PFSK-1 (cell line): ENCODE results near the gene KCNQ1.

Experiments used
- FOXP2 ChIP-seq: optimal IDR thresholded peaks from 2 replicates; pipeline ENCODE3; 2011; ENCODE audit warnings: borderline replicate concordance, control low read depth, inconsistent platforms; ENCODE audit not compliant: insufficient read depth; ENCODE audit errors: extremely low read length, extremely low read depth
- POLR2AphosphoS5 ChIP-seq: IDR thresholded peaks from 2 replicates; pipeline ENCODE4 v1.6.1; 2012; ENCODE audit warnings: low read depth, mild to moderate bottlenecking, control low read depth, low read length, moderate library complexity
- SIN3A ChIP-seq: IDR thresholded peaks from 2 replicates; pipeline ENCODE4 v1.6.1; 2012; ENCODE audit warnings: mild to moderate bottlenecking, low read length, moderate library complexity, borderline replicate concordance; ENCODE audit not compliant: insufficient read depth
- TAF1 ChIP-seq: IDR thresholded peaks from 2 replicates; pipeline ENCODE4 v1.6.1; 2012; ENCODE audit warnings: low read length, control low read depth, borderline replicate concordance; ENCODE audit not compliant: insufficient read depth
- TF ChIP-seq, protein P1 (sequence below), 2 experiments: IDR thresholded peaks; 2 replicates each; pipeline versions ENCODE4 v1.6.1 to v1.8.0; 2011 to 2012; ENCODE audit warnings: low read depth in 2 of 2, low read length in 2 of 2, control low read depth in 1 of 2, inconsistent platforms in 1 of 2, mild to moderate bottlenecking in 1 of 2, moderate library complexity in 1 of 2; ENCODE audit not compliant: insufficient read depth in 1 of 2

Gene KCNQ1

DNA sequence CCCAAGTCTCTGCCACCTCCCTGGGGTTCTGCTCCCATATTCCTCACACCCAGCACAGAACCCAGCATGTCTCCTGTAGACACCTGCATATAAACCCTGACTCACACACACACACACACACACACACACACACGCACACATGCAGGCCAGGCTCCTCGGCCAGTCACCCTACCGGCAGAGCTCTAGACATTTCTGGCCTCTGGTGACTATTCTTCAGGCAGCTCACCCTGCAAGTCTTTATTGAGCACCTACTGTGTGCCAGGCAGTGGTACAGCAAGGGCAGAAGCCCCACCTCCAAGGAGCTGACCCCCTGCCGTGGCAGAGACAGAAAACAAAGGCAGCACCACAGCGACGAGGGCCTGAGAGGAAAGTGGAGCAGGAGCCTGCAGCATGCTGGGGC, 390.5 kb downstream of the KCNQ1 start:
- TF ChIP-seq, protein P1, sequence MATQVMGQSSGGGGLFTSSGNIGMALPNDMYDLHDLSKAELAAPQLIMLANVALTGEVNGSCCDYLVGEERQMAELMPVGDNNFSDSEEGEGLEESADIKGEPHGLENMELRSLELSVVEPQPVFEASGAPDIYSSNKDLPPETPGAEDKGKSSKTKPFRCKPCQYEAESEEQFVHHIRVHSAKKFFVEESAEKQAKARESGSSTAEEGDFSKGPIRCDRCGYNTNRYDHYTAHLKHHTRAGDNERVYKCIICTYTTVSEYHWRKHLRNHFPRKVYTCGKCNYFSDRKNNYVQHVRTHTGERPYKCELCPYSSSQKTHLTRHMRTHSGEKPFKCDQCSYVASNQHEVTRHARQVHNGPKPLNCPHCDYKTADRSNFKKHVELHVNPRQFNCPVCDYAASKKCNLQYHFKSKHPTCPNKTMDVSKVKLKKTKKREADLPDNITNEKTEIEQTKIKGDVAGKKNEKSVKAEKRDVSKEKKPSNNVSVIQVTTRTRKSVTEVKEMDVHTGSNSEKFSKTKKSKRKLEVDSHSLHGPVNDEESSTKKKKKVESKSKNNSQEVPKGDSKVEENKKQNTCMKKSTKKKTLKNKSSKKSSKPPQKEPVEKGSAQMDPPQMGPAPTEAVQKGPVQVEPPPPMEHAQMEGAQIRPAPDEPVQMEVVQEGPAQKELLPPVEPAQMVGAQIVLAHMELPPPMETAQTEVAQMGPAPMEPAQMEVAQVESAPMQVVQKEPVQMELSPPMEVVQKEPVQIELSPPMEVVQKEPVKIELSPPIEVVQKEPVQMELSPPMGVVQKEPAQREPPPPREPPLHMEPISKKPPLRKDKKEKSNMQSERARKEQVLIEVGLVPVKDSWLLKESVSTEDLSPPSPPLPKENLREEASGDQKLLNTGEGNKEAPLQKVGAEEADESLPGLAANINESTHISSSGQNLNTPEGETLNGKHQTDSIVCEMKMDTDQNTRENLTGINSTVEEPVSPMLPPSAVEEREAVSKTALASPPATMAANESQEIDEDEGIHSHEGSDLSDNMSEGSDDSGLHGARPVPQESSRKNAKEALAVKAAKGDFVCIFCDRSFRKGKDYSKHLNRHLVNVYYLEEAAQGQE (IDR thresholded peaks at IDR 0.05; ENCODE audit: insufficient read depth in 1 of 2, low read depth in 2 of 2, low read length in 2 of 2) = no peak
- TF ChIP-seq FOXP2 (no peak), POLR2AphosphoS5 (no peak), TAF1 (no peak), SIN3A (no peak)

DNA sequence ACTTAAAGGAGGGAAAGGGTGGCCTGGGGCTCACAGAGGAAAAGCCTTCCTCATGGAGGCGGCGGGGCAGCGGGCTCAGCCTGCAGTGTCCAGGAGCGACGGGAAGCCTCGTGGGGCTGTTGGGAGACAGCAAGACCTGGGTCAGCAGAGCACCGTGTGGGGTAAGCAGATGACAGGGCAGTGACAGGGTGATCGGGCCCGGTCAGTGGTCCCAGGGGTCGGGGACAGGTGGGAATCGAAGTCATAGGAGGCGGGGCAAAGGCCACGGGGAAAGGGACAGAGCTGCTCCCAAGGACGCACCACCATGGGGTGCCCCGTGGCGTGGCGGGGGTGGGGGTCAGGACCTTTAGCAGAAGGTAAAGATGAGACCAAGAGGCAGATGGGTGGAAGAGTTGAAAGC, 390.9 kb downstream of the KCNQ1 start:
- no peak for TF ChIP-seq SIN3A
- no peak for TF ChIP-seq TAF1
- TF ChIP-seq FOXP2 = no peak
- TF ChIP-seq, protein P1 (IDR thresholded peaks at IDR 0.05; ENCODE audit: insufficient read depth in 1 of 2, low read depth in 2 of 2, low read length in 2 of 2) = no peak
- no peak for TF ChIP-seq POLR2AphosphoS5

DNA sequence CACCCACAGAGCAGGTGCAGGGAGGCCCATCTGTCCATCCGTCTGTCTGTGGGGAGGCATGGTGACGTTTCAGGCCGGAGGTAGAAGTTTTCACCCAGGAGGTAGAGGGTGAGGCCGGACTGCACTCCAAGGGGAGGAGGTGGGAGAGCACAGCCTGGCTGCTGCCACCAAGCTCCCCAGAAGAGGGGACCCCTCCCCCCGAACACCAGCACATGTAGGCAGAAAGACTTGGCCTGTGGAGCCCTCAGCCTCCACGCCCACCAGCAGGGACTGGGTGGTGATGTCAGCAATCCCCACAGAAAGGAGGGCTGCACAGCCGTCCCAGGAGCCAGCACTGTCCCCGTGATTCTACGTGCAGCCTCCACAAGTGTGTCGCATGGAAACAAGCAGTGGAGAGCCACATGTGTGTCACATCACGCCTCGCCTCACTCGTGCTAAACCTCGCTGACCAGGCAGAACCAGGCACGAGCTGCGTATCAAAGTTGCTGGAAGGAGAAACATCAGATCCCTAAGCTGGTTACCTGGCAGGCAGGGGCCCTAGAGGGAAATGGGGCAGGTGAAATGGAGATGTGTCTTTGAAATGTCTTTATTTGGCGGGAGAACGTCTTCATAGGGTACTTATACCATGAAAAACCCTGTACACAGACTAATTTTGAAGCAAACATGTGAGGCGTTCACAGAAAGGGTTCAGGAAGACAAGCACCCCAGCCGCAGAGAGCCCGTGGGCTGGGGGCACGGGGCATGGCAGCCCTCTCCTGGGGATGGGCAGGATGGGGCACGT, 391.7 kb downstream of the KCNQ1 start:
- TF ChIP-seq SIN3A (no peak), POLR2AphosphoS5 (no peak), TAF1 (no peak), FOXP2 (no peak)
- TF ChIP-seq, protein P1 (IDR thresholded peaks at IDR 0.05; ENCODE audit: insufficient read depth in 1 of 2, low read depth in 2 of 2, low read length in 2 of 2) = no peak

DNA sequence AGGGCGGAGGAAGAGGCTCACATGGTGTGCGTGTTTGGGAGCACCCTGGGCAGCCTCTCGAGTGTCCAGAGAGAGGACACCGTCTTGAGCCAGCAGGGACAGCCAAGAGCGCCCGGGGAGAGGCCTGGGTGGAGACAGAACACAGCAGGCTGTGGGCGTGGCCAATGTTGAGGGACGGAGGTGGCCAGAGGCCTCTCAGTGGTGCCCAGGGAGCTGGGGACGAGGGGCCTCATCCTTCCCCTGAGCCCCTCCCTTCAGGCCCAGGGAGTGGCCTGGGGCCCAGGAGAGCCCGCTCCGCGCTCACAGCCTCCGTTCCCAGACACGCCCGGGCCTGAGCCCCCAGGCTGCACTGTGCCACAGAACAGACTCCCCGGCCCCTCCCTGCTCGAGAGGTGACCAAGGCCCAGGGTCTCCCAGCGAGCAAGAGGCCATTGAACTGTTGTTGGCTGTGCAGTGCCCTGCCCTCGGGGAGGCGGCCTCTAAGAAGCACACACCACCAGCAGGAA, 392.3 kb downstream of the KCNQ1 start:
- no peak for TF ChIP-seq FOXP2
- TF ChIP-seq SIN3A = no peak
- TF ChIP-seq TAF1 = no peak
- TF ChIP-seq, protein P1 (IDR thresholded peaks at IDR 0.05; ENCODE audit: insufficient read depth in 1 of 2, low read depth in 2 of 2, low read length in 2 of 2) = no peak
- TF ChIP-seq POLR2AphosphoS5 = no peak
